Measurements from ENCODE around the gene SH3BP1. TPM values are rescaled to one million over a fixed set of nuclear protein-coding genes. Genes with fewer than 3 reads are reported as not detected.

The SH3BP1 gene
- total and polyA plus RNA-seq, 2 of the 13 experiments (the other 11 are each of a cell fraction or from before 2014, with no cell fraction given), result 8.4 to 18.5 TPM

DNA sequence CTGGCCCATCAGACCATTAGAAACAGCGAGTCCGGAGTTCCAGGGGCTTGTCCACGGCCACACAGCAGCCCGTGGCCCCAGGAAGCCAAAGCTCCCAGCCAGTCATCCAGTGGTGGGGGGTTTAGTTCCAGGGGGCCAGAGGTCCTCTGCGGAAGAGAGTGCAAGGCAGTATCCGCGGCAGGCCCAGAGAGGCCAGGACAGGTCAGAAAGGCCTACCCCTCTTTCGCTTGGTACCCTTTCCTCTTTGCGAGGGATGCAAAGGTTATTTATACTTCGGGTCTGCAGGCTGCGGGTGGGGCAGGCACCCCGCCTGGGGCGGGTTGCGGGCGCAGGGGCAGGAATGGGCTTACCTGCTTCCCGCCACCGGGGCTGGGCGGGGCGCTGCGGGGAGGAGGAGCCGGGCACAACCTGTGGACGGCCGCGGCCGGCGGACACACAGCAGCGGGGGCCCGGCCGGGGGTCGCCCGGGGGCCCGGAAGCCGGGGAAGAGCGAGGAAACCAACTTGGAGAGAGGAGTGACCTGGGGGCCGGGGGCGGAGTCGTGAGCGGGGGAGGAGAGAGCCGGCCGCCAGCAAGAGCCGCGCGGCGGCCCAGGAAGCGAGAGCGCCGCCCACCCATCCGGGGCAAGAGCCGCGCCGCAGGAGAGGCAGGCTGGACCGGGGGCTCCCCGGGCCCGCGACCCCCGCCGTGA, at the start of gene SH3BP1 (continued):
- TF ChIP-seq, protein P1, sequence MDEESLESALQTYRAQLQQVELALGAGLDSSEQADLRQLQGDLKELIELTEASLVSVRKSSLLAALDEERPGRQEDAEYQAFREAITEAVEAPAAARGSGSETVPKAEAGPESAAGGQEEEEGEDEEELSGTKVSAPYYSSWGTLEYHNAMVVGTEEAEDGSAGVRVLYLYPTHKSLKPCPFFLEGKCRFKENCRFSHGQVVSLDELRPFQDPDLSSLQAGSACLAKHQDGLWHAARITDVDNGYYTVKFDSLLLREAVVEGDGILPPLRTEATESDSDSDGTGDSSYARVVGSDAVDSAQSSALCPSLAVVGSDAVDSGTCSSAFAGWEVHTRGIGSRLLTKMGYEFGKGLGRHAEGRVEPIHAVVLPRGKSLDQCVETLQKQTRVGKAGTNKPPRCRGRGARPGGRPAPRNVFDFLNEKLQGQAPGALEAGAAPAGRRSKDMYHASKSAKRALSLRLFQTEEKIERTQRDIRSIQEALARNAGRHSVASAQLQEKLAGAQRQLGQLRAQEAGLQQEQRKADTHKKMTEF (CRISPR knock-in tag; IDR thresholded peaks at IDR 0.05), result peak; percentile 22; the same call in 1 of the 2 replicates
- TF ChIP-seq MAFF (IDR thresholded peaks at IDR 0.05; ENCODE audit: low read depth, low read length) (no peak), ZNF484 (CRISPR knock-in tag; IDR thresholded peaks at IDR 0.05; ENCODE audit: borderline replicate concordance, low read depth) (no peak), NFIB (CRISPR knock-in tag; IDR thresholded peaks at IDR 0.05; ENCODE audit: borderline replicate concordance) (no peak), ZSCAN25 (CRISPR knock-in tag; IDR thresholded peaks at IDR 0.05) (0 out of 2 replicates have a peak, but pooled peaks have one; percentile 13), CHD4 (IDR thresholded peaks at IDR 0.05; ENCODE audit: borderline replicate concordance, low read length) (peak; percentile 43; the same call in 1 of the 2 replicates), TBP (CRISPR knock-in tag; IDR thresholded peaks at IDR 0.05) (no peak), ZNF143 (CRISPR knock-in tag; IDR thresholded peaks at IDR 0.05) (no peak), SMAD3 (CRISPR knock-in tag; IDR thresholded peaks at IDR 0.05) (no peak), HDAC1 (CRISPR knock-in tag; IDR thresholded peaks at IDR 0.05) (peak; percentile 52), ZNF329 (CRISPR knock-in tag; IDR thresholded peaks at IDR 0.05; ENCODE audit: low read depth) (no peak), ZFP36L2 (CRISPR knock-in tag; IDR thresholded peaks at IDR 0.05) (no peak), ZNF501 (CRISPR knock-in tag; IDR thresholded peaks at IDR 0.05) (no peak), ZNF256 (CRISPR knock-in tag; conservative IDR thresholded peaks at IDR 0.05) (no peak), ZNF629 (CRISPR knock-in tag; conservative IDR thresholded peaks at IDR 0.05) (no peak; the same call in 1 of the 2 replicates)
- TF ChIP-seq, protein P2, sequence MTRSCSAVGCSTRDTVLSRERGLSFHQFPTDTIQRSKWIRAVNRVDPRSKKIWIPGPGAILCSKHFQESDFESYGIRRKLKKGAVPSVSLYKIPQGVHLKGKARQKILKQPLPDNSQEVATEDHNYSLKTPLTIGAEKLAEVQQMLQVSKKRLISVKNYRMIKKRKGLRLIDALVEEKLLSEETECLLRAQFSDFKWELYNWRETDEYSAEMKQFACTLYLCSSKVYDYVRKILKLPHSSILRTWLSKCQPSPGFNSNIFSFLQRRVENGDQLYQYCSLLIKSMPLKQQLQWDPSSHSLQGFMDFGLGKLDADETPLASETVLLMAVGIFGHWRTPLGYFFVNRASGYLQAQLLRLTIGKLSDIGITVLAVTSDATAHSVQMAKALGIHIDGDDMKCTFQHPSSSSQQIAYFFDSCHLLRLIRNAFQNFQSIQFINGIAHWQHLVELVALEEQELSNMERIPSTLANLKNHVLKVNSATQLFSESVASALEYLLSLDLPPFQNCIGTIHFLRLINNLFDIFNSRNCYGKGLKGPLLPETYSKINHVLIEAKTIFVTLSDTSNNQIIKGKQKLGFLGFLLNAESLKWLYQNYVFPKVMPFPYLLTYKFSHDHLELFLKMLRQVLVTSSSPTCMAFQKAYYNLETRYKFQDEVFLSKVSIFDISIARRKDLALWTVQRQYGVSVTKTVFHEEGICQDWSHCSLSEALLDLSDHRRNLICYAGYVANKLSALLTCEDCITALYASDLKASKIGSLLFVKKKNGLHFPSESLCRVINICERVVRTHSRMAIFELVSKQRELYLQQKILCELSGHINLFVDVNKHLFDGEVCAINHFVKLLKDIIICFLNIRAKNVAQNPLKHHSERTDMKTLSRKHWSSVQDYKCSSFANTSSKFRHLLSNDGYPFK (CRISPR knock-in tag; IDR thresholded peaks at IDR 0.05; ENCODE audit: borderline replicate concordance), result no peak
- TF ChIP-seq, protein P3, sequence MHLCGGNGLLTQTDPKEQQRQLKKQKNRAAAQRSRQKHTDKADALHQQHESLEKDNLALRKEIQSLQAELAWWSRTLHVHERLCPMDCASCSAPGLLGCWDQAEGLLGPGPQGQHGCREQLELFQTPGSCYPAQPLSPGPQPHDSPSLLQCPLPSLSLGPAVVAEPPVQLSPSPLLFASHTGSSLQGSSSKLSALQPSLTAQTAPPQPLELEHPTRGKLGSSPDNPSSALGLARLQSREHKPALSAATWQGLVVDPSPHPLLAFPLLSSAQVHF (CRISPR knock-in tag; IDR thresholded peaks at IDR 0.05), result no peak
- TF ChIP-seq, protein P4, sequence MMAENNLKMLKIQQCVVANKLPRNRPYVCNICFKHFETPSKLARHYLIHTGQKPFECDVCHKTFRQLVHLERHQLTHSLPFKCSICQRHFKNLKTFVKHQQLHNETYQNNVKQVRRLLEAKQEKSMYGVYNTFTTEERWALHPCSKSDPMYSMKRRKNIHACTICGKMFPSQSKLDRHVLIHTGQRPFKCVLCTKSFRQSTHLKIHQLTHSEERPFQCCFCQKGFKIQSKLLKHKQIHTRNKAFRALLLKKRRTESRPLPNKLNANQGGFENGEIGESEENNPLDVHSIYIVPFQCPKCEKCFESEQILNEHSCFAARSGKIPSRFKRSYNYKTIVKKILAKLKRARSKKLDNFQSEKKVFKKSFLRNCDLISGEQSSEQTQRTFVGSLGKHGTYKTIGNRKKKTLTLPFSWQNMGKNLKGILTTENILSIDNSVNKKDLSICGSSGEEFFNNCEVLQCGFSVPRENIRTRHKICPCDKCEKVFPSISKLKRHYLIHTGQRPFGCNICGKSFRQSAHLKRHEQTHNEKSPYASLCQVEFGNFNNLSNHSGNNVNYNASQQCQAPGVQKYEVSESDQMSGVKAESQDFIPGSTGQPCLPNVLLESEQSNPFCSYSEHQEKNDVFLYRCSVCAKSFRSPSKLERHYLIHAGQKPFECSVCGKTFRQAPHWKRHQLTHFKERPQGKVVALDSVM (CRISPR knock-in tag; IDR thresholded peaks at IDR 0.05), result no peak
- TF ChIP-seq, protein P5, sequence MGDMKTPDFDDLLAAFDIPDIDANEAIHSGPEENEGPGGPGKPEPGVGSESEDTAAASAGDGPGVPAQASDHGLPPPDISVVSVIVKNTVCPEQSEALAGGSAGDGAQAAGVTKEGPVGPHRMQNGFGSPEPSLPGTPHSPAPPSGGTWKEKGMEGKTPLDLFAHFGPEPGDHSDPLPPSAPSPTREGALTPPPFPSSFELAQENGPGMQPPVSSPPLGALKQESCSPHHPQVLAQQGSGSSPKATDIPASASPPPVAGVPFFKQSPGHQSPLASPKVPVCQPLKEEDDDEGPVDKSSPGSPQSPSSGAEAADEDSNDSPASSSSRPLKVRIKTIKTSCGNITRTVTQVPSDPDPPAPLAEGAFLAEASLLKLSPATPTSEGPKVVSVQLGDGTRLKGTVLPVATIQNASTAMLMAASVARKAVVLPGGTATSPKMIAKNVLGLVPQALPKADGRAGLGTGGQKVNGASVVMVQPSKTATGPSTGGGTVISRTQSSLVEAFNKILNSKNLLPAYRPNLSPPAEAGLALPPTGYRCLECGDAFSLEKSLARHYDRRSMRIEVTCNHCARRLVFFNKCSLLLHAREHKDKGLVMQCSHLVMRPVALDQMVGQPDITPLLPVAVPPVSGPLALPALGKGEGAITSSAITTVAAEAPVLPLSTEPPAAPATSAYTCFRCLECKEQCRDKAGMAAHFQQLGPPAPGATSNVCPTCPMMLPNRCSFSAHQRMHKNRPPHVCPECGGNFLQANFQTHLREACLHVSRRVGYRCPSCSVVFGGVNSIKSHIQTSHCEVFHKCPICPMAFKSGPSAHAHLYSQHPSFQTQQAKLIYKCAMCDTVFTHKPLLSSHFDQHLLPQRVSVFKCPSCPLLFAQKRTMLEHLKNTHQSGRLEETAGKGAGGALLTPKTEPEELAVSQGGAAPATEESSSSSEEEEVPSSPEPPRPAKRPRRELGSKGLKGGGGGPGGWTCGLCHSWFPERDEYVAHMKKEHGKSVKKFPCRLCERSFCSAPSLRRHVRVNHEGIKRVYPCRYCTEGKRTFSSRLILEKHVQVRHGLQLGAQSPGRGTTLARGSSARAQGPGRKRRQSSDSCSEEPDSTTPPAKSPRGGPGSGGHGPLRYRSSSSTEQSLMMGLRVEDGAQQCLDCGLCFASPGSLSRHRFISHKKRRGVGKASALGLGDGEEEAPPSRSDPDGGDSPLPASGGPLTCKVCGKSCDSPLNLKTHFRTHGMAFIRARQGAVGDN (CRISPR knock-in tag; IDR thresholded peaks at IDR 0.05), result peak; percentile 65

Data from HepG2 (cell line).